Measurements from ENCODE around the gene ZIM2. TPM values are rescaled to one million over a fixed set of nuclear protein-coding genes. Genes with fewer than 3 reads are reported as not detected.
"Not testable (repeated sequence)": the region's sequence is repeated elsewhere in the genome, so short reads cannot be mapped to it uniquely, and the experiment has no call there.

ZIM2 gene
- polyA plus RNA-seq (2013, experiment 1 of 2; ENCODE audit: insufficient read length), result not detected
- not detected for polyA plus RNA-seq (2013, experiment 2 of 2; ENCODE audit: insufficient read length)

DNA sequence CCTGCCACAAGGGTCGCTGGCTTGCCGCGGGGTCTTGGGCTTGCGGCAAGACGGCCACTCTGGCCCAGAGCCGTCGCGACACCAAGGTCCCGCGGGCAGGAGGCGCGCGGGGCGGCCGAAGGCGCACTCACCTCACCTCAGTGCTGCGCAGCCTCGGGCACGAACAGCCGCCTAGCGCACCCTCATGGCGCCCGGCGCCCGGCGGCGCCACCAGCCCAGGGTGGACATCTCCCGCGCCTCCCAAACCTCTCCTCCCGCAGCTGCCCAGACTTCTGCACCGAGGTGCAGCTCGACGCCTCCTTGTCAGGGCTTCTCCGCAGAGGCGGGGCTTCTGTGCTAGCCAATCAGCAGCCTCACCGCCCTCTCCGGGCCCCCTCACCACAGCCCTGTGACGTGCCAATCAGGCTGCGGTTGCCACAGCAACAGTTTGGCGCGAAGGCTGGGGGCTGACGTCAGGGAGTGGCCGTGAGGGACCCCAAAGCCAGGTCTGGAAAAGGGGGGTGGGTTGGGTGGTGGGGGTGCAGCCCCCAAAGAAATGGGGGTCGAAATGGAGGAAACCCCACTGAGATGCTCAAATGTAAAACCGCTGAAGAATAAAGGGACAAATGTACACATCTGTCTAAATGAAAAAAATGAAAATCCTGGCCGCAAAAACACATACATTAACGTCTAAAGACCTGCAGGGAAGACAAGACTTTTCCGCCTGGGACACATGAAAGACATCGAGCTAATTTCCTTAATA is at the start of gene ZIM2, which contains the start of gene PEG3:
TSS of gene ZIM2 (minus strand) at position 276 of the 742 bp plus-strand sequence. CDS start 16,449 bp downstream, outside the sequence.
TSS of gene PEG3 (minus strand) at position 276 of the 742 bp plus-strand sequence. CDS start 16,071 bp downstream, outside the sequence.
- DNase-seq, result peak; percentile 28

DNA sequence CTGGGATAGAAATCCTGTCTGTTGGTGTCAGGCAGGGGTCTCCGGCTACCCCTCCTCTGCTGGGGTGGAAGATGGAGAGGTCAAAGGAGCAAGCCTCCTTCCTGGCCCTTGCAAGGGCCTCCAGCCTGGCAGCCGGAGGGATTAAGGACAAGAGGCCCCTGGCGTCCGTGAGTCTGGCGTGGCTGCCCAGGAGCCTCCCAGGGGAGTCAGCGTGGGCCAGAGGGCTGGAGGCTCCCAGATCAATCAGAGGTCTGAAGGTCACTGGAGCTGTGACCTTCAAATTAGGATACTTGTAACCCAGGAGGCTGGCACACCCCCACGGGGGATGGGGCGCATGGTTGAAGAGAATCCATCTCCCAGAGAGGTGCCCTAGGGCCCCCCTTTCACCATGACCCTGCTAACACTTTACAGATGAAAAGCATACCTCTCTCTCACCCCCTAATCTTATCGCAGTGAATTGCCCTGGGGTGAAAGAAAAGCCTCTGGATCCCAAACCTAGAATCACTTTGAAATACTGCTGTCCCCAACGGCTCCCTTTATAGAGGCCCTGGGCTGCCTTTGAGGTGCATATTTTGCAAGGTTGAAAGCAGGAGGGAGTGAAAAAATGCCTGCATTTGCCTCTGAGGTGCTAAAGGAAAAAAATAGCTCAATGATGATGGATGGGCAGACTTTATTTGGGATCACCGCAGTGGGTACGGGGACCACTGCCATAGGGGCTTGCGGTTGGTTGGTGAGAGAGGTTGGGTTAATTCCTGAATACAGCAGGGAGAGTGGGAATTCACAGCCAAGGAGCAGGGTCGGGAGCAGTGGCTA is 44.9 kb upstream of the ZIM2 start:
- DNase-seq, result no peak

DNA sequence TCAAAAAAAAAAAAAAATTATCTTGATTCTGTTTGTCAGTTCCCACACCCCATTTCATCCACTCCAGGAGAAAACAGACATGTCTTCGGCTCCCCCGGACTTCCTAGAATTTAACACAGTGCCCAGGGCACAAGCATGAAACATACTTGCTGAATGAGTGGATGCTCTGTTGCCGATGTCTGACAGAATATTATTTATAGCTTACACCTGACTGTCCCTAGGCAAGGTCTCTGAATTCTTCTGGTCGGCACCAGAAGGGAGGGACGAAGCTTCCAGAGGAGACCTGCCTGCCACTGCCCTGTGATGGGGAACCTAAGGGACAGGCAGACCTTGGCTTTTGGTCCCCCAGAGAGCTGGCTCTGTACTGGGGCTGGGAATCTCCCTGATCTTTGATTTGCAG is 43.9 kb upstream of the ZIM2 start:
- DNase-seq, result no peak

DNA sequence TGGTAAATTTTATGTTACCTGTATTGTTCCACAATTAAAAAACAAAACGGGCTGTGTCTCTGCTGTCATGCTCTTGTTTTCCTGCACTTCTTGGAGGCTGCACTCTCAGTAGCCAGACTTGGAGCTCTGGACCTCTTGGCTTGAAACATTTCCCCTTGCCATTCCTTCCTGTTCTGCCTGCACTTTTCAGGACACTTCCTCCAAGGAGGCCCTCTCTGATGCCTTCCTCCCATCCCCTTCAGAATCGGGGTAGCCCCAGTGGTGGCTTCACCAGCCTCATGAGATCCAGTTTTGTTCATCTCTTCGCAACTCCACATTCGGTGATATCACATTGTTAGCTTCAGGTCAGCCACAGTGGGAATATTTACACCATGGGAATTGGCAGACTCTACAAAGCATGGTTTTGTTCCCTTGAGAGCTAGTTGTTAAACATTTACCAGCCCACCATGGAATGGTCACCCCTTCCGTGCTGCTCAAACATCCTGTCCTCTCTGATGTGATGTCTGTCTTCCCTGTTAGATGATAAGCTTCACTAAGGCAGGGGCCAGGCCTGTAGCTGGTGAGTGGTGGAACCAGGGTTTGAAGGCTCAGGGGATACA is 40.2 kb upstream of the ZIM2 start:
- no peak for DNase-seq

DNA sequence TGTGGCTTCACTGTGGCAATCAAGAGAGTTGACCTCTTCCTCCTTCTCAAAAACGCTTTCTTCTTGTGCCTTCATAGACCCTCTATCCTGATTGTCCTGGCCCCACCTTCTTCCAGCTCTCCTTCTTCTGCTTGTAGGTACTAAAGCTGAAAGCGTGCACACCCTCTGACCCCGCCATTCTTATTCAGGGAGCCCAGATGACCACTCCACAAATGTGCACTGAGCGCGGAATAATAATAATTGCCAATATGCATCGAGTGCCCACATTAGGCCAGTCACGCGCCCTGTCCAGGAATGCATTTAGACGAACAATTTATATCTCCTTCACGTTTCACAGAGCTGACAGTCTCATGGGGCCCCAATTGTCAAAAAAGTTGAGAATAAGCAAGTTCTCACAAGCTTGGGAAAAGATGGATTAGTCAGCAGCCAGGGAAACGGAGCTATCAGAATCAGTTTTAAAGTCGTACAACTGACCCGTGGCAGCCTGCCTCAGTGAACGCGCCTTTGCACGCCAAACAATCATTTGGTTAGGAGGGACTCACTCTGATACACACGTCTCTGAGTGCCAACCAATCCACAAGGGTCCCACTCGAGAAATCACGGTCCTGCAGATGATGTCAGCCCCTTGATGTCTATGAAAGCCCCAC is 36.7 kb upstream of the ZIM2 start:
- DNase-seq, result no peak

DNA sequence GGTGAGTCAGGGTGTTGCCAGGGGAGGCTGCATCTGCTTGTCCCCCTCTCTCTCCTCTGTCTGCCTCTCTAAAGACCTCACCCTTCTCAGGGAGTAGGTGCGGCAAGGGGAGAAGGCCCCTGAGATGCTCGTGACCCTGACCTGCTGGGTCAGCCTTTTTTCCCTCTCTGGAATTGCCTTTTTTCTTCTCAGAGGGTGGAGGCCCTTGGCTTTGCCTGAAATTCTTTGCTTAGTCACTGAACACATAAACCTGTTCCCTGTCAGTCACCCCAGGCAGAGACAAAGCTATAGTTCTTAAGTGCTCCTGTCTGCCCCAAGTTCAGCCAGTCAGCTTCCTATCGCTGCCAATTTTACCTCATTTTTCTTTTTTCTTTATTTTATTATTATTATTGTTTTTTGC is 35.2 kb upstream of the ZIM2 start:
- DNase-seq, result no peak

DNA sequence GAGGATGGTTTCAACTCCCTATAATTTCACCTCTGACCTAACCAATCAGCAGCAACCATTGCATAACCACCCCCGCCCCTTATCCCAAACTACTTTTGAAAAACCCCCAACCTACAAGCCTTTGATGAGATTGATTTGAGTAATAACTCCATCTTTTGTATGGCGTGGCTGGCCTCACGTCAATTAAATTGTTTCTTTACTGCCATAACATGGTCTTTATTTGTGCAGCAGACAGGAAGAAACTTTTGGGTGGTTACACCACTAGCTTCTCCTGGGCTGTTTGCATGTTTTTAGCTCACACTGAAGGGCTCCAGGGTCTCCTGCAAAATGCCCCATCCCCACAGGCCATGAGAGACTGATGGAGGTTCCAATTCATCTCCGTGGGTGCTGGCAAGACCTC is 34.0 kb upstream of the ZIM2 start:
- no peak for DNase-seq

DNA sequence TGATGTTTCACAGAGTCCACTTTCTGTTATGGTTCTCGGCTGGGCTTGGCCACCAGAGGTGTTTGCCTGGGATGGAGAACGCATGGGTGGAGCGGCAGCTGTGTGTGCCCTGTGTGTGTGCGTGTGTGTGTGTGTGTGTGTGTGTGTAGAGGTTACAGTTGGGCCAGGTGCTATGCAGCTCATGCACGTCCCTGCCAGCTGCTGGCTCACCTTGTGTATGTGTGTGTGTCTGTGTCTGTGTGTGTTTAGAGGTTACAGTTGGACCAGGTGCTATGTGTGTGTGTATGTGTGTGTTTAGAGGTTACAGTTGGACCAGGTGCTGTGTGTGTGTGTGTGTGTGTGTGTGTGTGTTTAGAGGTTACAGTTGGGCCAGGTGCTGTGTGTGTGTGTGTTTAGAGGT is 33.0 kb upstream of the ZIM2 start:
- no peak for DNase-seq

DNA sequence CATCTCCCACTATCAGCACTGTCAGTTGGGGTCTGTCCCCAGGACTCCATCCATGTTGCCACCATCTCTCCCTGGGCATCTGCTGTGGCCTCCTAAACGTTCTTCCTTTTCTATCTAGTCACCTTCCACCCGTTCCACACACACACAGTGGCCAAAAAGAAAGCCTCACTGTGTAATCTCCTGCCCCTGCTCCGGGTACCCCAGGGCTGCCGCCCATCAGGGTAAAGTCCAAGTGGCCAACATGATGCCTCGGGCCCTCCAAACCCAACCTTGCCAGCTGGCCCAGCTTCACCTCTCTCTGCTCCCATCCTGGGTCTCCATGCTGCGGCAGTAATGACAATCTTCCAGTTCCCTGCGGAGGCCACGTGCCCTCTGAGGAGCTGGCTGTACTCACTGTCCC is 29.4 kb upstream of the ZIM2 start:
- DNase-seq, result no peak

DNA sequence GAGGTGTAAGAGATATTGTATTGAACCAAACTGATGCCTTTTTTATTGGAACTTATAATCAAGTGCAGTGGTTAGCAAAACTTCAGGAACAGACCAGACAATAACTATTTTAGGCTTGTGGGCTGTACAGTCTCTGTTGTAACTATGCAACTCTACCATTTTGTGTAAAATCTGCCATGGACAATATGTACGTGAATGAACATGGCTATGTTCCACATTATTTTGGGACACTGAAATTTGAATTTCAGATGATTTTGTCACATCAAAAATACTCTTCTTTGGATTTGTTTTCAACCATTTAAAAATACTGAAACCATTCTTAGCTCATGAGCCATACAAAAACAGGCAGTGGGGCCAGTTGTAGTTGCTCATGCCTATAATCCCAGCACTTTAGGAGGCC is 27.9 kb upstream of the ZIM2 start:
- DNase-seq, result no peak

DNA sequence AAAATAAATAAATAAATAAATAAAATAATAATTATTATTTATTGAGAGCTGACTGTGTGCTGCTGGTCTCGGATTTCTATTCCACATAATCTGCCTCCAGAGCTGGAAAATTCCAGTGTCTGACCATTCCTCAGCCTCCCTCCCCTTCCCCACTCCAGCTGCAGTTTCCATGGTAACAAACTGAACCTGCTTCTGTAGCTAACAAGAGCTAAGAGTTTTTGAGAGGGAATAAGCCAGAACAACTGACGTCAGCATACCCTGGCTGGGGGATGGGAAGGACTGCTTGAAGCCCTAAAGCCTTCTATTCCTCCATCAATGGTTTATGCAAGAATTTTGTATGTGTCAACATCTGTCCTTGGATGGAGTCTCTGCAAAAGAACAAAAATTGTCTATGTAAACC is 26.0 kb upstream of the ZIM2 start:
- DNase-seq, result no peak

DNA sequence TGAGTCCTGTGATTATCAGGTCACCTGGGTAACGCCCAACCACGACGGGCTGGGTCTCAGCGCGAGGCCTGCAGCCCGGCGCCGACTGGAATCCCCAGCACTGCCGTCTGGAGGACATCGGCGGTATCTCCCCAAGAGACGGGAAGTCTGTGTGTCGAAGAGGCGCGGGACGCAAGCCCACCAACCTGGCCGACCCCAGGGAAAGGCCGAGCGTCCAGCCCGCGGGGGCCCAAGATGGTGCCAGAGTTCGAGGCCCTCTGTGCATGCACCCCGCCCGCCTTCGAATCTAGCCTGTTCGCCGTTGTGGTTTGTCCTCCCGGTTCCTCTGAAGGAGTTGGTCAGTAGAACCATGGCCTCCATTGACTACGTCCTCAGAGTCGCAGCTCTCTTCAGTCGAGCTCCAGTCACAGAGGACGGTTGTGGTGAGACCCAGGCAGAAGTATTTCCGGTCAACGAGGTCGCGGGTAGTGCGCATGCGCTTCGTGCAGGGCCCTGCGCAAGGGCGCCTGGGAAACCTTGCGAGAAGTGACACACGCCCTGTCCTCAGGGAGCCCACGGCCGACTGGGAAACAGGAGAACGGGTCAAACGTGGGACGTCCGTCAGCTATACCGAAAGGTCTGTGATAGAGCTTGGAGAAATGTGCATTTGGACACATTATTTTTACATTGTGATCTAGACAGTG is 24.1 kb upstream of the ZIM2 start:
- no peak for DNase-seq

DNA sequence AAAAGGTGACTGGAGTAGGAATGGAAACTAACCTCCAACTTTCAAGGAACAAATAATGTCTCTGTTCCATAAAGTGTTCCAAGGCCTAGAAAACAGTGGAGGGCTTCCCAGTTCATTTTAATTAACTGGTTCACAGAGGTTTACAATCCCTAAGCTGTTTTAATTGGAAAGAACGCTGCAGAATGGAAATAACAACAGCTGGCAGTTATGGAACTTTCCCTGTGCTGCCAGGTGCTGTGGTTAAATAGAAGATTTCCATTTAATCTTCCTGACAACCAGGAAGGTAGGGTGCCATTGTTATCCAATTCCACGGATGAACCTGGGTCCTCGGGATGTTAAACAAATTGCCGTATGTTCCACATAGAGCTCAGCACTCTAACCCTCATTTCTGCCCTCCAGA is 22.2 kb upstream of the ZIM2 start:
- no peak for DNase-seq

DNA sequence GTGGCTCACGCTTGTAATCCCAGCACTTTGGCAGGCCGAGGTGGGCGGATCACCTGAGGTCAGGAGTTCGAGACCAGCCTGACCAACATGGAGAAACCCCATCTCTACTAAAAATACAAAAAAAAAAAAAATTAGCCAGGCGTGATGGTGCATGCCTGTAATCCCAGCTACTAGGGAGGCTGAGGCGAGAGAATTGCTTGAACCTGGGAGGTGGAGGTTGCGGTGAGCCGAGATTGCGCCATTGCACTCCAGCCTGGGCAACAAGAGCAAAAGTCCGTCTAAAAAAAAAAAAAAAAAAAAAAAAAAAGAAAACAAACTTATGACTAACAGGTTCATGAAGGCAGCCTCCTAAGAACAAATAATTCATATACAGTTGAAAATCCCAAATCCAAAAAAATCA is 19.9 kb upstream of the ZIM2 start:
- DNase-seq, result not testable (repeated sequence)

DNA sequence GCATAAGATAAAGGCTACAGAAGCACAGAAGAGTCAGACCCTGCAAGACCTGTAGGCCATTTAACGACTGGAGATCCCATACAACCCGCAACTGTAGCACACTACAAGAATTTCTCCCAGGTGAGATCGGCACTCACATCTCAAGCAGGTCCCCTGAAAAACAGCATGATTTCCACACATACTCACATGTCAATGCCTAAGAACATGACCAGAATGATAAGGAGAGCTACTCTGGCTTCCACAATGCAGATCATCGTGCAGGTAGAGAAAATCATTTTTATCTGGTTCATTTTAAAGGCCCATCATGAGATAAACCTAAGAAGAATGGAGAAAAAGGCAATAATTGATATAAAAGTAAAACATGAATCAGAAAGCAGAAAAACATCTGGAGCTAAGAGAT is 17.5 kb upstream of the ZIM2 start:
- DNase-seq, result no peak

DNA sequence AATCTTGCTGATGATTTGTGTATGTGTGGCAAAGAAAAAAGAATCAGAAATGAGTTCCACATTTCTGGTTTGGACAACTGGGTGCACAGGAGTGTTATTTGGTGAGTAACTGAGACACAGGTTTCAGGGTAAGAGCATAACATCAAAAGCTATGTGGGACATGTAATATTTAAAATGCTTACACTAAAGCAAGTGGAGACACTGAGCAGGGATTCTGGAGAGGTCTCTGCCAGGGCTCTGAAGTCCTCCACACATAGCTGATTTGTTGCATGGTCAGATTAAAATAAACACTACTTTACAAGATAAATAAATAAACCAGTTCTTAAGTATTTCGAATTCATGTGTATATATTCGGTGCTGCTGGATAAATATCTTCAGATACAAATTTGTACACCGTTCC is 16.3 kb upstream of the ZIM2 start:
- no peak for DNase-seq

DNA sequence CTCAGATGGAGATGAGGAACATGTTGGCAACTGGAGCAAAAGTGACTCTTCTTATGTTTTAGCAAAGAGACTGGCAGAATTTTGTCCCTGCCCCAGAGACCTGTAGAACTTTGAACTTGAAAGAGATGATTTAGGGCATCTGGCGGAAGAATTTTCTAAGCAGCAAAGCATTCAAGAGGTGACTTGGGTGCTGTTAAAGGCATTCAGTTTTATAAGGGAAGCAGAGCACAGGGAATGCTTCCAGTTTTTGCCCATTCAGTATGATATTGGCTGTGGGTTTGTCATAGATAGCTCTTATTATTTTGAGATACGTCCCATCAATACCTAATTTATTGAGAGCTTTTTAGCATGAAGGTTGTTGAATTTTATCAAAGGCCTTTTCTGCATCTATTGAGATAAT is 11.8 kb upstream of the ZIM2 start:
- not testable (repeated sequence) for DNase-seq

DNA sequence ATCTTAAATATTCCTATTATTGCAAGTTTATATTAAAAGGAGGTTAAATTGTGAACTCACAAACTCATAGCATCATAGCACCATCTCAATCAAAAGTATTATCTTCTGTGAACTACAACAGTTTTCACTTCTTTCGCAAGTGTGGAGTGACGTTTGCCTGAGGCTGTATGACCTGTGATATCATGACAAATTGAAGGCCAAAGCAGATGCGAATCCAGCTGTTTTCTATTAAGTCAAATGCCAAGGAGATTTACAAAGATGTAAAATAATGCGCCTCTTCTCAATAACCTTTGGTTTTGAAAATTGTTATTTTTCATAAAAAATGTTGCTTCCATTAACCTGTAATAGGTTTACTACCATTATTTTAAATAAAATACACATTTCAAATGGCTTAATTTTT is 7.6 kb upstream of the ZIM2 start:
- DNase-seq, result no peak

DNA sequence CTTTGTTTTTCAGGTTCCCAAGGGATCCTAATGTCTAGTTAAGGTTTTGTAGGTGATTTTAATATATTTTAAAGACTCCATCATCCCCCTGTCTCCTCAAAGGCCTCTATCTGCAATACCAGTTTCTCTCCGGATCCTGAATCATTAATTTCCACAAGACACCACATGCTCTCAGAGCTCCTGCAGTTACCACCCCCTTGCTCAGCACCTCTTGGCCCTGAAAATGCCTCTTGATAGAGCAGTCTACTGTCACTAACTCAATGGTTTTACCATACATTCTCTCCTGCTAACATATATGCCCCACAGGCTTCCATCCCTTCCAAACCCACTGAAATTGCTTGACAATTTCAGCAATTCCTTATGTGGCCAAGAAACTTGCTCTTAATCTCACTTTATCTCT is 1.9 kb upstream of the ZIM2 start:
- no peak for DNase-seq

DNA sequence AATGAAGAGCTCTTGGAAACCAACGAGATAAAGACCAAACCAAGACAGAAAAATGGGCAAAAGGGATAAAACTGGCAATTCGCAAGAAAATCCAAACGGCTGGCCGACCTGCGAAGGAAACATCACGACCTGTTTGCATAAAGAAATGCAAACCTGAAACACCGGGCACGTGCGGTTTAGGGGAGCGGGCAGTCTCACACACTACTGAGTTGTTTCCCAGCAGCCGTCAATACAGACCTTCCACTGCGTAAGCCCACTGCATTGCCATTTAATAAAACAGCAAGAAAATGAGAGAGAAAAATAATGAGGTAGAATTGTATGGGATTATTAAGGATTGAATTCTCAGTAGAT is 642 bp upstream of the ZIM2 start:
- DNase-seq, result no peak

DNA sequence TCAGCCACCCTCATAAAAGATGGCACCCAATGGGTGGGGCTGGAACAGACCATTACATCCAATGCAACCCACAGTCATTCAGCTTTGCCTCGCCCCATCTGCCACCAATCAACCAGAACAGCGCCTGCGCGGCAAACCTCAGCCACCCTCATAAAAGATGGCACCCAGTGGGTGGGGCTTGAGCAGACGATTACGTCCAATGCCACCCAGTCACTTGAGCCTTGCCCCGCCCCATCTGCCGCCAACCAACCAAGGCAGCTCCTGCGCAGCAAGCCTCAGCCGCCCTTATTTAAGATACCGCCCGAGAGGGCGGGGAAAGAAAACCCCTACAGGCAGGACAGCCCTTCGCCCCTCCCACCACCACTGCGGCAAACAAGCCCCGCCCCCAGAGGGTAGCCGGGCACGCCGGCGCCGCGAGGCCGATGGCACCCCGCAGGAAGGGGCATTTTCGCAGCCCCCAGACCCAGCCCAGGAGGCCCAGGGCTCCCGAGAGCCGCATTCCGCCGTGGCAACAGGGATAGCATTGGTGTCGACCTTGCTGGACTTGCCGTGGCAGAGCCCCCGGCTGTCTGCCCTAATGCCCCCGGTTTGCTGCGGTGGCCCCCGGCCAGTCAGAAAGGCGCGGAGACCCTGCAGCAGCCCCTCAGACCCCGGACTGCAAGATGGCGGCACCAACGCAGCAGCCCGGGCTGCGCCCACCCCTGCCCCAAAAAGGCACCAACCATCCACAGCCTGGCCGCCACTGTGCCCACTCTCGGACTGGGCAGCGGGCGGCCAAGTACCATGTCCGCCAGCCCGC is 675 bp downstream of the ZIM2 start:
- DNase-seq, result peak; percentile 94
